HG03175 (cell line): ENCODE results near the gene FFAR1.

Source experiments
- ATAC-seq: cut with Tn5 transposase; IDR thresholded peaks from one replicate; pipeline ENCODE4 v1.9.1; 2021; ENCODE audit warnings: mild to moderate bottlenecking, moderate library complexity; ENCODE audit not compliant: unreplicated experiment

The FFAR1 gene

DNA sequence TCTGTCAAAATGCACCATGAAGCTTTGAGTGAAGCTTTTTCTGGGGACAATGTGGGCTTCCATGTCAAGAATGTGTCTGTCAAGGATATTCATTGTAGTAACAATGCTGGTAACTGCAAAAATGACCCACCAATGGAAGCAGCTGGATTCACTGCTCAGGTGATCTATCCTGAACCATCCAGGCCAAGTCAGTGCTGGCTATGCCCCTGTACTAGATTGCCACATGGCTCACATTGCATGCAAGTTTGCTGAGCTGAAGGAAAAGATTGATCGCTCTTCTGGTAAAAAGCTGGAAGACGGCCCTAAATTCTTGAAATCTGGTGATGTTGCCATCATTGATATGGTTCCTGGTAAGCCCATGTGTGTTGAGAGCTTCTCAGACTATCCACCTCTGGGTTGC, 35.8 kb downstream of the FFAR1 start:
- ATAC-seq: no peak

GRCh38 chr19:35388277-35389054, 40.8 kb downstream of the FFAR1 start:
- no peak for ATAC-seq

- no peak for ATAC-seq
These were observed 41.6 kb downstream of the FFAR1 start for GRCh38 chr19:35389192-35389861.

DNA sequence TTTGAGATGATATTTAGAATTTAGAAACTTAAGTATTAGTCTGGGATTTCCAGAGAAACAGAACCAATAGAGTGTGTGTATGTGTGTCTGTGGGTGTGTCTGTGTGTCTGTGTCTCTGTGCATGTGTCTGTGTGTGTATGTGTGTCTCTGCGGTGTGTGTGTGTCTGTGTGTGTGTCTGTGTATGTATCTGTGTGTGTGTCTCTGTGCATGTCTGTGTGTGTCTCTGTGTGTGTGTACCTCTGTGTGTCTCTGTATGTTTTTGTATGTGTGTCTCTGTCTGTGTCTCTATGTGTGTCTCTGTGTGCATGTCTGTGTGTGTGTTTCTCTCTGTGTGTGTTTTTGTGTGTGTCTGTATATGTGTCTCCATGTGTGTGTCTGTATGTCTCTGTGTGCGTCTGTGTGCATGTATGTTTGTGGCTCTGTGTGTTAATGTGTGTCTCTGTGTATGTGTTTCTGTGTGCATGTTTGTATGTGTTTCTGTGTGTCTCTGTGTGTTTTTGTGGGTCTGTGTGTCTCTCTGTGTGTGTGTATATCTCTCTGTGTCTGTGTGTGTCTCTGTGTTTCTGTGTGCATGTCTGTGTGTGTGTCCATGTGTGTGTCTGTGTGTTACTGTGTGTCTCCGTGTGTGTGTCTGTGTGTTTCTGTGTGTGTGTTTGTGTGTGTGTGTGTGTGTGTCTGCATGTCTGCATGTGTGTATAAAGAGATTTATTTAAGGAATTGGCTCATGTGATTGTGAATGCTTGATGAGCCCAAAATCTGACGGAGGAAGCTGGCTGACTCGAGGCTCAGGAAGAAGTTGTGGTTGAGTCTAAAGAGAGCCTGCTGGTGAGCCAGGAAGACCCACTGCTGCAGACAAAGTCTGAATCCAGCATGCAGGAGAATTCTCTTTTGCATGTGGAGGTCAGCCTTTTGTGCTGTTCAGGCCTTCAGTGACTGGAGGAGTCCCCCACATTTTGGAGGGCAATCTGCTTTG, 45.3 kb downstream of the FFAR1 start:
- no peak for ATAC-seq

- ATAC-seq: no peak
These were observed 47.9 kb downstream of the FFAR1 start for GRCh38 chr19:35395382-35396199.

DNA sequence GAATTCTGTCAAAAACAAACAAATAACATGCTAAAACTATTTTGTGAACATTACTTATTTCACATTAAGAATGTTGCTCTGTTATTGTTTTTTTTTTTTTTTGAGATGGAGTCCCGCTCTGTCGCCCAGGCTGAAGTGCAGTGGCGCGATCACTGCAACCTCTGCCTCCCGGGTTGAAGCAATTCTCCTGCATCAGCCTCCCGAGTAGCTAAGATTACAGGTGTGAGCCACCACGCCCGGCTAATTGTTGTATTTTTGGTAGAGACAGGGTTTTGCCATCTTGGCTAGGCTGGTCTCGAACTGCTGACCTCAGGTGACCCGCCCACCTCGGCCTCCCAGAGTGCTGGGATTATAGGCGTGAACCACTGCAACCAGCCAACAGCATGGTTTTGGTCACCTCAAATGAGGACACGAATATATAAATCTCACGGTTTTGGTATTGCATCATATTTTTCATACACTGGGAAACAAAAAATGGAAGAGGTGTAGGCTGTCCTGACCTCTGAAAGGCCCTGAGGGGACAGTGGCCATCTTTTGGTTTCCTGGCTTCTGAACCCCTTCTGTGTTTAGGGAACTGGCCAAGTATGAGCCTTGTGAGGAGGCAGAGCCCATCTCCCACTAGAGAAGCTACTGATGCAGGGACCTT, 48.7 kb downstream of the FFAR1 start:
- ATAC-seq: no peak

DNA sequence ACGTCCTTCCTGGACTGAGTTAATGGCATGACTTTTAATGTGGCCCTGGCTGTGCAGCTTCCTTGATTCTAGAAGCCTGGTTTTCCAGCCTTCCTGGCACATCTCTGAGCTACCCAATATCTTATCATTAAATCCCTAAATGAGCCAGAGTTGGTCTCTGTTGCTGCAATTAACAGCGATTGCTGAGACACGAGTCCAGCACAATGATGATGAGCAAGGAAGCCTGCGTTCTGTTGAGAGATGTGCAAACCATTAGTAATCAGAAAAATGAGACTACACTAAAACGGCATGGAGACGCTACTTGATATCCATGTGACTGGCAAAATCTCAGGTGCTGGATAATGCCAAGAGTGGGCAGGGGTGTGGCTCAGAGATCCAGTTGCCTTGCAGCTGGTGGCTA, 49.4 kb downstream of the FFAR1 start:
- ATAC-seq: no peak
